NCI-H1105 treated with DMSO at 0.1 percent for 48 hours (cell line): ENCODE data around the gene UIMC1.

Experiments used
- DNase-seq: peaks from one replicate; lab custom pipeline; 2025; lab: John Stamatoyannopoulos, UW

Gene UIMC1

DNA sequence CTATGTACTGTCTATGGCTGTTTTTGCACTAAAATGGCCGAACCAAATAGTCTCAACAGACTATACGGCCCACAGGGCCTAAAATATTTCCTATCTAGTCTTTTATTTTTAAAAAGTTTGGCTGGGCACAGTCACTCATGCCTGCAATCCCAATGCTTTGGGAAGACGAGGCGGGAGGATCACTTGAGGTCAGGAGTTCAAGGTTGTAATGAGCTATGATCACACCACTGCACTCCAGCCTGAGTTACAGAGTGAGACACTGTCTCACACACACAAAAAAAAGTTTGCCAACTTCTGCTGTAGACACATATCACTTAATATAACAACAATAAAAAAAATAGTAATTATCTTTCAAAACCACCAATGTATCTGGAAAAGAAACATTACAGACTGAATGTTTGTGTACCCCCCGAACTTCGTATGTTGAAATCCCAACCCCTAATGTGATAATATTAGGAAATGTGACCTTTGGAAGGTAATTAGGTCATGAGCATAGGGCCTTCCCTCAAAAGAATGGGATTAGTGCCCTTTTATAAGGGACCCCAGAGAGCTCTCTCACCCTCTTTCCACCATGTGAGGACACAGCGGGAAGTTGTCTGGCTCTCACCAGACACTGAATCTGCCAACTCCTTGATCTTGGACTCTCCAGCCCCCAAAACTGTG is 53.9 kb downstream of the UIMC1 start:
- DNase-seq = no peak

DNA sequence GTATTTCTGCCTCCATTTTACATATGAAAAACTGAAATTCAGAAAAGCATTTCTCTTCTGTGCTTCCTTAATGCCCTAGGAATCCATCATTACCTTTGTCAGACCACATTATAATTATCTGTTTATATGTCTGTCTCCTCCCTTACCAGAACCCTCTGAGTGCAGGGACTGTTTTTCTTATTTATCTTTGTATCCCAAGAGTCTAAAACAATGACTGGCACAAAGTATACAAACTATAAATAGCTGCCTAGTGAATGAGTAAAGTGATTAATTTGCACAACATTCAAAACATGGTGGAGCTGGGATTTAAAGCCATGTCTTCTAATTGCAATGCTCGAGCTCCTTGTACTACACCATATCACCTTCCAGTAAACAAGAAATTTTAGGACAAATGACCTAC is 58.1 kb downstream of the UIMC1 start:
- peak; percentile 0 for DNase-seq

DNA sequence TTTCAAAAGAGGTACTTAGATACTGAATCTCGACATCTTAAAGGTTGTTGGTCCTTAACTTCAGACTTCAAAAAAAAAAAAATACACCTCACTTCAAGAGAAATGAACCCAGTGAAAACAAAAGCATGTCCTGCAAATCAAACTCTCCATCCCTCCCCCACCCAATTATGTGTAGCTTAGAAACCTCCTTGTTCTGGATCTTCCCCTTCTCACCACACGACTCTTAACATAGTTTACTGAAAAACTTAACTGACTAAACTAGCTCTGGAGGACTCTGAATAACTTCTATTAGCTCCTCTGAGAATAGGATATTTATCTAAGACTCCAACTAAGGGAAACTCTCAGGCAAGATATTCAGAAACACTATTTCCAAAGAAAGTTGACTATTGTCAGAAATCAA is 58.7 kb downstream of the UIMC1 start:
- DNase-seq = no peak

DNA sequence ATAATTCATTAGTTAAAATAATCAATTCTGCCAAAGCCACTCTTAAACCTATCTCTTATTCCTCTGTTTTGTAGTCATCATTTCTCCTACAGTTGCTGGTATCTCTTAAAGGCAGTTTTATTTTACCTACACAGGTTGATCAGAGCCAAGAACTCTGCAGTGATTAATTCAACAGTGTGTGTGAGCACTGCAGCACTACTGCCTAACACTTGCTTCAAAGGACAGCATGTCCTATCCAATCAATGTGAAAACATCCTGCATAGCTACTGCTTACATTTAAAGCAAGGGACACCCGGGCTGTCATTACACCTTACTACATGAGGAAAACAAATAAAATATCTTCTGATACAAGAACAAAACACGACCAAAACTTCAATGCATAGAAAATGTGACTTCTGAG is 62.3 kb downstream of the UIMC1 start:
- no peak for DNase-seq

DNA sequence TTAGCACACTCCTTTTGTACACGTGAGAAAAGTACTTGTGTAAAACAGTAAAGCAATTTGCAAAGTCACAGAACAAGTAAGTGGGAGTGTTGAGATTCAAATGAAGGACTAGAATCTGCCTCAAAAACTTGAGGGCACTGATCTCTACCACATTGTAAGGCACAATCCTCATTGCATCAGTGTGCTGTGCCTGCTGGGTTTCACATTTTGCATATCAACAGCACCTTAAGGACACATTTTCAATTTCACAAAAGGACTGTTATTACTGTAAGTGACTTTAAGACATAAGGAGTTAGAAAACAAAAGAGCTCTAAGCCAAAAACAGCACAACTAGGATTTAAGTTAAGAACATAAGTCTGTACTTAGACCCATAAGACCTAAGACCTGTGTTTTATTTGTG is 62.8 kb downstream of the UIMC1 start:
- no peak for DNase-seq

DNA sequence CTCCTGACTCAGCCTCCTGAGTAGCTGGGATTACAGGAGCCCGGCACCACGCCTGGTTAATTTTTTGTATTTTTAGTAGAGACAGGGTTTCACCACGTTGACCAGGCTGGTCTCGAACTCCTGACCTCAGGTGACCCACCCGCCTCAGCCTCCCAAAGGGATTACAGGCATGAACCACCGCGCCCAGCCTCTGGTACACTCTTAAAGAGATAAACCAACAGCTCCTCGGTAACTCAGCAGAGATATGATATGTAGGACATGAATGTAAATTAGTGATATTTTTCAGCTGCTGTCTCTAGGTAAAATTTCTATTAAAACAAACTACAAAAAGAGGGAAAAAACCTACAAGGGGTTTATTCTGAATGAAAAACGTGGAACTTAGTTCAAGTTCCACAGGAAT is 64.6 kb downstream of the UIMC1 start:
- no peak for DNase-seq

DNA sequence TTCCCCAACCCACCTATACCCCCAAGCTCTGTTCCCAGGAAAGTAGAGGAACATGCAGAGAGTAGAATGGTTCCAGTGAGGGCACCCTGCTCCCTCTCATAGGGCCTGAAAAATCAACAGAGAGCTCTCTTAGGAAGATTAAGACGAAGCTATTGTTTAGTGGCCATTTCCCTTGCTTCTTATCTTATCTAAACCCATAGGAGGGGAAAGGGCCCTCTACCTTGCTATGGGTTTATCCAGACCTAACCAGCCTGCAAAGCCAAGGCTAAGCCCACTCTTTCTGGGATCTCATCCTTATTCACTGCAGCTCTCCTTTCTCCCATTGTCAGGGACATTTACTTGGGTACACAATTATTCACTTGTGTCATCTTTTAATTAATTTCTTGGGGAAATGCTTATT is 68.1 kb downstream of the UIMC1 start:
- no peak for DNase-seq

DNA sequence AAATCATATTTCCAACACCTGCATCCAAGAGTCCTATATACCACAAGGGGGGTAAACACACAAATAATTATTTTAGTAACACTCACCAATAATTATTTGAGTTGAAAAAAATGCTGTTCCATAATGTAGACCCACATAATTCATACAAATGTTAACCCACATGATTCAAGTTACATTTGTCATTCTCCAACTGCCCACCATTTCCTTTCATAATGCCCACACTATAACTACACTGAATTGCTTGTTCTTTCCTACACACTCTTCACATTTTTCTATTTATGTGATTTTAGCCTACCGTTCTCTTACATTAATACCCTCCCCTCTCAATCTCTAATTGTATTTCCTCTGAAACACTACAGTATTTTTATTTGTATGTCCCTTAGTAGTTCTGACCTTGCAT is 71.6 kb downstream of the UIMC1 start:
- no peak for DNase-seq

DNA sequence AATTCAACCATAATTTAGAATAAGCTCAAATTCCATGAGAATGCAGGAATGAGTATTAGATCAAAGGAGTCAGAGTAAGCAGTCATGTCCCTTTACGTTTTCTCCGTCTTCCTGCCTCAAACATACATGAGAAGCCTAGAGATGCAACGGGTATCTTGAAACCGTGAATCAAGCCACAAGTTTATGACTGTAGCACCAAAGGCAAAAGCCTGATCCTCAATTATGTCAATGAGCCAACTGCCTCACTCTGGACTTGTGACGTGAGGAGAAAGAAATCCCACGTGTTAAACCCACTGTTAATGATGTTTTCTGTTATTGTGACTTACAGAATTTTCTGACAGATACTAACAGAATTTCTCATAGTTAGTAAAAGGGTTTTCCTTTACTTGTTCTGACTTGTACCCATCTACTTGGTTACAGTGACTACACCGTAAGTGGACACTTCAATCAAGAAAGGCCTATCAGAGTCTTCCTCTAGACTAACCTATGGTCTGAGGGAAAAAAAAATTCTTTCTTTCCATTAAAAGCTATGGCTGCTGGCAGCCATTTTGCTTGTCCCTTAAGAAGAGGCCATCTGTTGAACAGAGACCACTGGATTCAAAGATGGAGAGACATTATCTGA is 72.2 kb downstream of the UIMC1 start:
- no peak for DNase-seq

DNA sequence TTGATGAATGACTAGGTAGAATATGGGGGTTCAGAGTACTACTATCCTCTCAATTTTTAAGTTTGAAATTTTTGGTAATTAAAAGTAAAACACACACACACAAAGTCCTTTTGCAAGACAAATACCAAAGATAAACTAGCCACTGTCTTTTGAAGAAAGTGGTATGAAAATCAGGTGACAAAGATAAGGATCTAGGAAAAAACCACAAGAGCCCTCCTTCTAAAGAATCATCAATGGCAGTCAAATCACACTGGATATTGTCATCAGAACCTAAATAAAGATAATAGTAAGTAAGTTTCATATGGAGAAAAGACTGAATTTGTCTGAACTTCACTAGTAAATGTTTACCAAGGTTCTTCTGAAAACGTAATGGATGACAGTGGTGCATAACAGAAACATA is 76.9 kb downstream of the UIMC1 start:
- no peak for DNase-seq

DNA sequence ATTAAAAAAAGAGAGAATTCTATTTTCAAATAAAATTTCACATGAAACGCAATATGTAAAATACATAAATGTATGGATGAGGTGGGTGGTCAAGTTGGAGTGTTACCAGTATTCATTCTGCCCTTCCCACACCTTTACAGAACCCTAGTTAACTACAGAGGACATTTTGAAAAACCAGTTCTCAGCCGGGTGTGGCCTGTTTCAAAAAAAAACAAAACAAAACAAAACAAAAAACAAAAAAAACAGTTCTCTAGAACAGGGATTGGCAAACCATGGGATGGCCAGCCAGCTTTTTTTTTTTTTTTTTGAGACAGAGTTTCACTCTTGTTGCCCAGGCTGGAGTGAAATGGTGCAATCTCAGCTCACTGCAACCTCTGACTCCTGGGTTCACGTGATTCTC is 79.0 kb downstream of the UIMC1 start:
- DNase-seq = no peak

DNA sequence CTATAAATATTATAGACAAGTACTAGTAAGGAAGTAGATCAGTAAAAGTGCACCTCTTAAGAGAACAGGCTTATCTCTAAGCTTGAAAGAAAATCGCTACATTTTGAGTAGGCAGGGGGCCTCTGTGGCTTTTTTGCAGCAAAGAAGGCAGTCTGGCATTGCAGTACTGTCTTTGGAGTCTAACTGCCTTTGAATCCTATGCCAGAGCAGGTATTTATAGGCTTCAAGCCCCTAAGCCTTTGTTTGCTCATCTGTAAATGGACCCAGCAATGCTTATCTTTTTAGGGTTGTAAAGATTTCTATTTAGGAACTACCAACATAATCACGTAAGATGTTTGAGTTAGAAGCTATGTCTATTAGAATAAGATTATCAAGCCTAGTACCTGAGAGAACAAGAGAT is 83.8 kb downstream of the UIMC1 start:
- no peak for DNase-seq

DNA sequence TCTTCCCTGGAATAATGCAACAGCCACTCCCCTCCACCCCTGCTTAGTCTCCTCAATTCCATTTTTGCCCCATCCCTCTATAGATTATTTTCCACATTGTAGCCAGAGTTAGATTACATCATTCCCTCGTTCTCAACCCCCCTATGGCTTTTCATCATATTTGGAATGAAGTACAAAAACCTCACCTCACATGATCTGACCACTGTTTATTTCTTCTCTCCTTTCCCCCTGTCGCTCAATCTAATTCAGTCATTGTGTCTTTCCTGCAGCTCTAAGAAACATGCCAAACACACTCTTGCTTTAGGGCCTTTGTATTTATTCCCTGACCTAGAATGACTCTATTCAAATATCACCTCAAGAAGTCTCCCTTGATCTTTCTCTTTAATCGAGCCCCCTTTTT is 84.9 kb downstream of the UIMC1 start:
- no peak for DNase-seq

DNA sequence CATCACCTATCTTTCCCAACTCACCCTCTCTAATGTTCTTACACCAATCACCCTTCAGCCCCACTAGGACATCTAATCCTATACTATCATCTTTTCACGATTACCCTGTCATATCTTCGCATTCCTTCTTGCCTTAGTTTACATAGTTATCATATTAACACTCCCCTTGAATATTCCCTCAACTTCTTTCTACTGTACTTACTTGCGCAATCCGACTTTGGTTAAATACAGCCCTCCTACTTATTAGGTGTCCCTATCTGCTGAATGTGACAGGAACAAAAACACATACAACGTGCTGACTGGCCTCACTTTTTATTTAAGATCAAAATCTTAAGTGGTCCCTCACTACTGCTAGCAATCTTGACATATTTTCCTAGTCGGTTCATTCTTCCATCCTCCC is 88.0 kb downstream of the UIMC1 start:
- no peak for DNase-seq

DNA sequence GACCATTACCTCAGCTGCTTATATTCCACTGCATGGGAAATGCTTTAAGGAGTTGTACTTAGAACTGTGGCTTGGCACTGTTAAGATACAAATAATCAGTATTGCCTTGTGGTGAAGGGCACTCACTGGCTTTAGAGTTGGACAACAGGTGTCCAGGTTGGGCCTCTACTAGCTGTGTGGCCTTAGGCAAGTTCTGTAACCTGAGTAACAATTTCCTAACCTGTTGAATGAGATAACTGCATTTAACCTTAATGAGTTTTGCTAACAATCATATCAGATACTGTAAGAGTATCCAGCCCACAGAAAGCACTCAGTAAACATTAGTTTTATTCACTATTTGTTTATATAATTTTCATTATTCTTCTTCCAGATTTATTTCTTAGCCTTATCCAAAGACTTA is 90.2 kb downstream of the UIMC1 start:
- DNase-seq = no peak

DNA sequence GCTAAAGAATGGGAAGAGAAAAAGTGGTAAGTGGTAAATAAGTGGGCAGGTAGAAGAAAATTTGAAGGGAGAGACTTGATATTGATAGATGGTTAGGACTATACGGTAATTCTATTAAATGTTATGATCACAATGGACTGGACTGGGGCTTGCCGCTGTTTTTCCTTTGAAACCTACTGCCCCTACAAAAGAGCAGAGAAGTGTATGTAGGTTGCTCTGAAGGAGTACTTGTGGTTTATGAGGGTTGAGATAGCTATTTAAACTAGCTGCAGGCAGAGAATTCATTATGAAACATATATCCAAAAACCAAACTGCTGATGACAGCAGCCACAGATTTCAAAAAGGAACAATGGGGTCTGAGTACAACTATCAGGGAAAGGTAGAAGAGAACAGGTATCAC is 90.7 kb downstream of the UIMC1 start:
- no peak for DNase-seq

DNA sequence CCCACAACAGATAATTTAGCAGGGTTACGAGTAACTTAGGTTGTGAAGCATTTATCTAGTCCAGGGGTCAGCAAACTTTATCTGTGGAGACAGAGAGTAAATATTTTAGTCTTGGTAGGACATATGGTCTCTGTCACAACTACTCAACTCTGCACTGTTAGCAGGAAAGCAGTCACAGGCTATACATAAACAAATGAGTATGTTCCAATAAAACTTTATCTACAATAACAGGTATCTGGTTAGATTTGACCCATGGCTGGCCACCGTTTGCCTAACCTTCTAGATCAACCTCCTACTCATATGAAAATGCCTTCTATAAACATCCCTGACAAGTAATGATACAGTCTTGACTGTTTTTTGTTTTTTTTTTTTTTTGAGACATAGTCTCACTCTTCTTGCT is 94.5 kb downstream of the UIMC1 start:
- no peak for DNase-seq

DNA sequence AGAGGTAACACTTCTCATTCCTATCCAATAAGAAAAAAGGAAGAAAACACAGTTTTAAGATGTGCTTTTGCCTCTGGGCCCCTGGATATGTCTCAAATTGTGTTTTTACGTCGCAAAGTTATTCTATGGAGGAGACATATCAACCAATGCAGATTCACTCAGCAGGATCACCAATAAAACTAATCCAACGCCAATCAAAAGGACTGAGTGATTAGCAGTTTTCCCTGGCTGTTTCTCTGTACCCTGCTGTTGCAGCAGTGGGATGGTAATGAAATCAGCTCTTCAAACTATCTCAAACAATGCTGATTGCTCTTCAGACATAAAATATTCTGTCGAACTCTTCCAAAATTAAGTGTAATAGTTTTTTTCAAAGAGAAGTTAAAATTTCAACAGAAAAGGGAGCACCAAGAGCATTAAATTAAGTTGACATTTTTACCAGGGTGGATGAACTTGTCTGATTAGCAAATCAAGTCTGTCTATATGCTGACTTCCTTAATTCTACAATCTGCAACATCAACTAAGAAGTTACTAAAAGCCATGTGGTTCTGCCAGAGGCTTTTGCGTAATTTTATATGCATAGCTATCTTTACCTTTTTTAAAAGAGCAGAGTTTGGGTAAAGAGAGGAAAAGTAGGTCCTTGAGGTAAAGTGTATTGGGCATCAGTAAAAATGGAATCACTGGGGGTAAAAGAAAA is 97.8 kb downstream of the UIMC1 start:
- DNase-seq = no peak

DNA sequence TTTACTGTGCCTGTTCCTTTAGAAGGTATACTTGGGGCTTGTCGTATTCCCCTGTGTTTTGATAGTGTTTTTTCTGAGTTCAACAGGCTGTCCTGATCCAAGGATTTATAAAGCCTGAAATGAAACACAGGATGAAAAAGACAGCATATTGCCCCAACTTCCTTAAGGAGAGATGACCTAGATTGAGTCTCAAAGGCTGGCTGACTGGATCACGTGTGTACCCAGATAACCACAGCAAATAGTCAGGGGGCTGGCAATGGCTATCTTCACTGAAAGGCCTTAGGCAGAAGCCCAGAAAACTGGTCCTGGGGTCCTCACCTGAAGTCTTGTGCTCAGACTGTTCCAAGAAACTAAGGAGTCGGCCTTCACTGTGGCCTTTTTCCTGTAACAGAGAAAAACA is 99.8 kb downstream of the UIMC1 start:
- no peak for DNase-seq

DNA sequence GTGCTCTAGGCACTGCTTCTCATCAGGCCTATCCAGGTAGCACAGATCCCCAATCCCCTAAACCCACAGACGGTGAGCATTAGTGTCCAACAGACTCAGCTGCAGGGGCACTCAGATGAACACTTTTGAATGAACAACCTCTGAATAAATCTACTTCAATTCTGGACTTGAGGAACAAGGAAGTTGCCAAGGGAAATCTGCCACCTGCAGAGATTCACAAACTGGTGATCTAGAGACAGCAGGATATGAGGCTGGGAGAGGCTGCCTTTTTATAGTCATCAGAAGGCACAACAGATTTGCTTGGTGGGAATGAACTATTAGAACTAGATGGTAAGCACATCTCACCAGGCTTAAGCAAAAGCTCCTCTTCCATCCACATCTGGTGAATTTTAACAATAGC is 100.5 kb downstream of the UIMC1 start:
- no peak for DNase-seq

DNA sequence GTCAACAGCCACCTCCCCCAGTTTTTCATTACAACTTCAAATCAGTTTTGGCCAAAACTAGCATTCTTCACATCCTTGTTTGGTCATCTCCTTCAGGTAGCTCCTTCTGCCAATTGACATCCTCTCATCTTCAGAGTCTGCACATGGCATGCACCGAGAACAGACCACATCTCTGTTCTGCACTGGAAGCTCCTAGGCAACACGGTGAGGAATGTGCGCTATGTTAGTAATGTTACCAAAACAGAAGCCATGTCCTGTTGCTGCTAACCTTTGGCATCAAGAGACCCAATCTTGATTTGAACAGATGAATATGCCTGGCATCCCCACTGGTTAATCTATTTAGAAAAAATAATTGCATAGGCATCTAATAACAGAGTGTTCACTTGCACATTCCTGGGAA is 102.3 kb downstream of the UIMC1 start:
- DNase-seq = no peak

DNA sequence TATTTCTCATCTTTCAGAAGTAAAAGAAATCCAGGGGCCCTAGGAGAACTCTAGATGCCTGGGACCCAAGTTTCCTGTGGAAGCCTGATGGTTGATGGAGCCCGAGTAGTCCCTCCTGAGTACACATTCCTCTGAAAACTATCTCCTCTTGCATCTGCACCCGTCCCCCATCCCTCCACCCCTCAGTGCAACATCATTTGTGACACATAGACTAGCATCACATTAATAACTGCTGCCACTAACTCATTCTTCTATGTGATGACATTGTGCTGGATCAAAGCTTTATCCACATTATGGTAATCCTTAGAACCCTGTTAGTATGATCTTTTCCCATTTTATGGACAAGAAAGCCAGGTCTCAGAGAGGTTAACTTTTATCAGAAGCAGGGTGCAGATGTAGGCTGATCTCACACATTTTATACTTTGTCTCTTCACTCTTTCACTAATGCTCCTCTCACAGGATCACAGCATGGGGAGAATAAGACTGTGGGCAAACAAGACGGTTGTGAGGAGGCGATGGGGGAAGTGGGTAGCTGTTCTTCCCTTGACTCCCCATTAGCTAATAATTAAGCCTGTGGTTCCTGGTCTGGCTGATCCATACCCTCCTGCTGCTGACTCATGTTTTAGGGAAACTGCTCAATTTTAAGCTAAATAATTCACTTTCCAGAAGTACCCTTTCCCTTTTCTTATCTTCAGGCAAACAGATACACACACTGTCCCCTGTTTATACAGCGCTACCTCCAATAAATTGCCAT is 103.5 kb downstream of the UIMC1 start:
- DNase-seq = no peak
